K562 (cell line): ENCODE results near the gene G6PC3. TPM values are rescaled to one million over a fixed set of nuclear protein-coding genes. Genes with fewer than 3 reads are reported as not detected.

Experiments
- ATAC-seq: fragments of 200-7000 bp; cut with Tn5 transposase; 3 replicates; pipeline ENCODE4 v1.9.1; 2020; ENCODE audit warnings: moderate library complexity
- BruUV-seq: library from RNA; stranded (reverse); fragments of 400-500 nt; replicated peaks from 2 replicates; lab custom pipeline; 2021; lab: Mats Ljungman, UMichigan
- CTCF ChIA-PET: fragments of 300-600 bp; formaldehyde crosslinking; extraction: SDS; loops from one replicate; lab custom pipeline; 2021; ENCODE audit warnings: low intra/inter-chr PET ratio; lab: Yijun Ruan, JAX
- POLR2A ChIA-PET: fragments of 300-600, 350-650 bp; sonication (Branson Sonifier 250); formaldehyde crosslinking; extraction: SDS; loops from one replicate; lab custom pipeline; 2021; ENCODE audit warnings: antibody characterized with exemption, inconsistent platforms; lab: Yijun Ruan, JAX
- DNase-seq, 4 experiments: peaks; one replicate each; pipeline versions ENCODE4 v3.0.0 to v3.0.0-alpha.2; 2011 to 2018; ENCODE audit warnings: low spot score in 3 of 4, mixed read lengths in 3 of 4; ENCODE audit errors: extremely low read depth in 1 of 4
- FAIRE-seq: peaks from 2 replicates; lab custom pipeline; 2011; peaks lifted over from hg19 to GRCh38; lab: Jason Lieb, UNC
- H2AFZ ChIP-seq: 2 replicates; pipeline ENCODE4 v1.6.0; 2011; ENCODE audit warnings: low read depth, low read length, control low read depth, inconsistent platforms
- H3K27ac ChIP-seq: fragments of 200-600 bp; 3 replicates; pipeline ENCODE4 v1.8.0; 2011; ENCODE audit warnings: low read depth, mild to moderate bottlenecking, control low read depth, inconsistent platforms, low read length, moderate library complexity, mixed read lengths; ENCODE audit errors: extremely low read depth
- H3K27me3 ChIP-seq, 2 experiments: fragments of 300-600 bp in 1 of 2; 2 replicates in 1 of 2; 3 replicates in 1 of 2; pipeline versions ENCODE4 v1.6.0 to v1.8.0; 2011; ENCODE audit warnings: inconsistent platforms in 2 of 2, low read length in 2 of 2, mild to moderate bottlenecking in 1 of 2, mixed read lengths in 1 of 2, moderate library complexity in 1 of 2; ENCODE audit not compliant: control insufficient read depth in 2 of 2, insufficient read depth in 2 of 2
- H3K36me3 ChIP-seq: fragments of 300-600 bp; 3 replicates; pipeline ENCODE4 v1.8.0; 2011; ENCODE audit warnings: mild to moderate bottlenecking, low read length, inconsistent platforms; ENCODE audit not compliant: control insufficient read depth, insufficient read depth
- H3K4me1 ChIP-seq, 2 experiments: fragments of 200-600 bp in 1 of 2; replicated peaks in 1 of 2; 2 replicates in 1 of 2; 3 replicates in 1 of 2; pipeline versions ENCODE4 v1.5.1 to v1.8.0; 2011; ENCODE audit warnings: inconsistent platforms in 2 of 2, low read length in 2 of 2, mild to moderate bottlenecking in 1 of 2, mixed read lengths in 1 of 2, moderate library complexity in 1 of 2; ENCODE audit not compliant: control insufficient read depth in 2 of 2, insufficient read depth in 2 of 2
- H3K4me2 ChIP-seq: 2 replicates; pipeline ENCODE4 v1.6.1; 2011; ENCODE audit warnings: low read length, control low read depth, inconsistent platforms, mixed read lengths; ENCODE audit not compliant: insufficient read depth
- H3K4me3 ChIP-seq: fragments of 200-600 bp; sonication (generic), shearing (Covaris generic); 2 replicates; pipeline ENCODE4 v1.5.1; 2016; ENCODE audit warnings: control low read depth, inconsistent platforms
- H3K79me2 ChIP-seq: fragments of 200-600 bp; 3 replicates; pipeline ENCODE4 v1.8.0; 2011; ENCODE audit warnings: low read length, inconsistent platforms; ENCODE audit not compliant: control insufficient read depth, insufficient read depth
- H3K9ac ChIP-seq, 2 experiments: 2 replicates each; pipeline versions ENCODE4 v1.6.0 to v1.6.1; 2011; ENCODE audit warnings: low read depth in 2 of 2, low read length in 2 of 2, control low read depth in 1 of 2, inconsistent platforms in 1 of 2, mild to moderate bottlenecking in 1 of 2, mixed read lengths in 1 of 2; ENCODE audit not compliant: insufficient read depth in 1 of 2
- H3K9me1 ChIP-seq: one replicate; pipeline ENCODE4 v1.6.0; 2011; ENCODE audit warnings: inconsistent platforms, mild to moderate bottlenecking, low read length, moderate library complexity; ENCODE audit not compliant: control insufficient read depth, insufficient read depth
- H3K9me3 ChIP-seq: replicated peaks from 2 replicates; pipeline ENCODE4 v1.5.1; 2011; ENCODE audit warnings: low read depth, low read length, inconsistent platforms; ENCODE audit not compliant: control insufficient read depth, insufficient read depth
- H4K20me1 ChIP-seq: replicated peaks from 2 replicates; pipeline ENCODE4 v1.6.1; 2011; ENCODE audit warnings: low read length, inconsistent platforms, mixed read lengths; ENCODE audit not compliant: control insufficient read depth, insufficient read depth
- CREB1 ChIP-seq, 2 experiments: sonication (generic) in 1 of 2; formaldehyde crosslinking in 1 of 2; IDR thresholded peaks; 2 replicates each; pipeline versions ENCODE4 v1.6.1 to v1.8.0; 2012 to 2022; ENCODE audit warnings: inconsistent platforms in 1 of 2, mild to moderate bottlenecking in 1 of 2, missing genetic modification reagents in 1 of 2, moderate library complexity in 1 of 2
- NFYB ChIP-seq: IDR thresholded peaks from 2 replicates; pipeline ENCODE4 v1.6.1; 2011; ENCODE audit warnings: mild to moderate bottlenecking, moderate library complexity; ENCODE audit not compliant: insufficient read length; ENCODE audit errors: extremely low read depth
- POLR3G ChIP-seq: IDR thresholded peaks from 2 replicates; pipeline ENCODE4 v1.6.1; 2011; ENCODE audit not compliant: insufficient read length, insufficient replicate concordance; ENCODE audit errors: extremely low read depth
- TEAD1 ChIP-seq, 2 experiments: fragments of 450-650 bp in 1 of 2; sonication (generic) in 1 of 2; formaldehyde crosslinking; IDR thresholded peaks; 2 replicates each; pipeline versions ENCODE4 v1.4.0 to v1.8.0; 2020 to 2022; ENCODE audit warnings: mild to moderate bottlenecking in 2 of 2, missing genetic modification reagents in 1 of 2
- WGBS: fragments of 100-300 bp; shearing (Covaris generic); methylation state at CpG from one replicate; pipeline ENCODE4 v1.1.6; 2016; ENCODE audit warnings: low coverage, mixed read lengths; ENCODE audit not compliant: insufficient coverage; ENCODE audit errors: missing lambda C conversion rate; 5-methylcytosine and 5-hydroxymethylcytosine counted together
- in situ Hi-C: fragments of 300-500 bp; cut with MboI; formaldehyde crosslinking; loops from 4 replicates; pipeline ENCODE4 v1.15.0; 2018; ENCODE audit warnings: inconsistent platforms, mixed read lengths
- intact Hi-C: fragments of 100-400 bp; cut with micrococcal nuclease; formaldehyde crosslinking; loops from 2 replicates; pipeline ENCODE4 v1.14.2; 2022
- polyA plus RNA-seq, 8 experiments: library from polyadenylated mRNA; depleted of rRNA in 4 of 8; stranded (reverse) in 5 of 8; unstranded in 3 of 8; fragments of >200 nt; fragmentation: Nextera tagmentation in 2 of 8; fragmentation: Illumina TruSeq in 1 of 8; extraction: Ambion mirVana in 2 of 8; extraction: Trizol in 1 of 8; gene quantifications; 2 replicates each; pipeline versions ENCODE4 v1.2.1 to v1.2.3, GENCODE V29; 2011 to 2014; ENCODE audit warnings: inconsistent platforms in 1 of 8, missing spikeins in 1 of 8
- total RNA-seq, 7 experiments: library from RNA; depleted of rRNA in 6 of 7; stranded (reverse); fragments of >200 nt in 6 of 7; fragmentation: Illumina TruSeq in 2 of 7; extraction: Trizol in 2 of 7; gene quantifications; 2 replicates each; pipeline versions ENCODE4 v1.2.1 to v1.2.3, GENCODE V29; 2011 to 2021; ENCODE audit warnings: low replicate concordance in 1 of 7
- TF ChIP-seq, protein P1 (sequence below), 2 experiments: fragments of 450-650 bp; IDR thresholded peaks; 2 replicates each; pipeline ENCODE4 v1.6.1; 2016
- TF ChIP-seq, protein P2 (sequence below), 3 experiments: IDR thresholded peaks in 2 of 3; conservative IDR thresholded peaks in 1 of 3; 2 replicates each; pipeline ENCODE4 v1.5.1; 2011 to 2012; ENCODE audit warnings: low read length in 3 of 3, mild to moderate bottlenecking in 3 of 3, control low read depth in 2 of 3, improper control_type of control experiment in 1 of 3, inconsistent platforms in 1 of 3, low read depth in 1 of 3, mixed read lengths in 1 of 3, moderate library complexity in 1 of 3; ENCODE audit not compliant: insufficient read depth in 2 of 3
- TF ChIP-seq, protein P3 (sequence below): fragments of 200-800 bp; sonication (Bioruptor generic); IDR thresholded peaks from 2 replicates; pipeline ENCODE4 v1.6.1; 2016; ENCODE audit warnings: missing genetic modification characterization, missing compliant biosample characterization
- TF ChIP-seq, protein P4 (sequence below): fragments of 450-650 bp; formaldehyde crosslinking; IDR thresholded peaks from 2 replicates; pipeline ENCODE4 v1.4.0; 2020; ENCODE audit warnings: mild to moderate bottlenecking, moderate library complexity

Gene G6PC3
- total and polyA plus RNA-seq, 9 of the 15 experiments (the other 6 are each of a cell fraction or from before 2014, with no cell fraction given) = 10.4 to 57.8 (median 31.1) TPM

DNA sequence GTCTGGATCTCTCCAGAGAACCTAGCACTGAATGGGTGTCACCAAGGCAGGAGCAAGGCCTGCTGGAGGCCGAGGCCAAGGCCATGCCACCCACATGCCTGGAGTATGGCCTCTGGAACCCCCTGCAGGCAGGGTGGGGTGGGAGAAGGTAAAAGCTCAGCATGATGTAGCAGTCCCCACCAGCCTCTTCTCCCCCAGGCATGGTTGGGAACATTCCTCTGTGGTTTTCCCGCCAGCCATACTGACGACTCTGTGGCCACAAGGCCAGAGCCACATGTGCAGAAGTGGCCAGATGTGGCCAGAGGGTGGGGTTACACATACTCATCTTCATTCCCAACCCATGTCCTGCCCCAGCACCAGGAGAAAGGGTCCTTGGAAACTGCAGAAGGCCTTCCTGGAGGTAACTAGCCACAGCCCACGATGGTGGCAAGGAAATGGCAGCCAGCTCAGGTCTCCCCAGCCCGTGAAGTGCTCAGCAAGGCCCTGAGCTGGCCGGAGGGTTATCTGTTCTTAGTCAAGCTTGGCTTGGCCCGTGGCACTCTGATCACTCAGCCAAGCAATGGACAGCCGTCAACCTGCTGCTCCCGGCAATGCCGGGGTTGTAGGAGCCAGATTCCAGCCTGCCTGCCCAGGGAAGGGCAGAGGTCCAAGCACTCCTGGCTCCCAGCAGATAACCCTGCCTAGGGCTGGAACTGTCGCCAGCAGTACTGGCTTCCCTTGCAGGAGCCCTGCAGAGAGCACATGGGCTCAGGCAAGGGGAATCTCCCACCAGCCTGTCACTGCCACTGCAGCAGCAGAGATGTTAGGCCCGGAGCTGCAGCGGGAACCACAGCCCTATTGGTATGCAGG, 26.8 kb downstream of the G6PC3 start:
- no peaks in the 10 kb centered on the region for H3K27me3 ChIP-seq
- no peak overlapping the region; the same call in 1 of the 2 replicates for H3K4me2 ChIP-seq
- BruUV-seq = no TSS peak
- intact Hi-C loops (no loop called here), in situ Hi-C loops (no loop called here)
- ChIA-PET CTCF (interaction anchor here (0.6 to 0.8 kb wide), 2 partner anchors 14 to 55 kb away, joined by 3 to 5 read pairs; no protein-coding TSS in a partner anchor), POLR2A (interaction anchor here (0.5 to 2.1 kb wide), 4 partner anchors 14 to 104 kb away, joined by 3 to 10 read pairs (median 4); no protein-coding TSS in a partner anchor)
- ATAC-seq (peak; percentile 13), FAIRE-seq (peak; percentile 75), DNase-seq (peak; percentile 34 to 56 (median 41))
- peak overlapping the region; percentile 85 for H3K27ac ChIP-seq
- H3K9me1 ChIP-seq = peaks cover 6% of the 10 kb centered on the region
- H3K4me3 ChIP-seq = no peak overlapping the region
- no peaks in the 10 kb centered on the region for H4K20me1 ChIP-seq
- H3K9ac ChIP-seq = peak overlapping the region; percentile 33 to 80
- peak overlapping the region; percentile 51 for H2AFZ ChIP-seq
- peaks cover 33 to 55% of the 10 kb centered on the region in 2 experiments for H3K4me1 ChIP-seq
- no peaks in the 10 kb centered on the region for H3K9me3 ChIP-seq
- no peaks in the 10 kb centered on the region; the same call in 2 of the 3 replicates for H3K79me2 ChIP-seq
- no peaks in the 10 kb centered on the region for H3K36me3 ChIP-seq
- WGBS = 60% methylated on average over 13 of the region's 13 CpGs
- TF ChIP-seq TEAD1 (CRISPR knock-in tag; IDR thresholded peaks at IDR 0.05) (peak in 1 of 2 experiments; percentile 71; a peak in 1 of 4 replicates), NFYB (no peak), POLR3G (no peak), CREB1 (IDR thresholded peaks at IDR 0.05) (no peak), CREB1 (CRISPR knock-in tag; IDR thresholded peaks at IDR 0.05) (0 out of 2 replicates have a peak, but pooled peaks have one; percentile 27)
- TF ChIP-seq, protein P1, sequence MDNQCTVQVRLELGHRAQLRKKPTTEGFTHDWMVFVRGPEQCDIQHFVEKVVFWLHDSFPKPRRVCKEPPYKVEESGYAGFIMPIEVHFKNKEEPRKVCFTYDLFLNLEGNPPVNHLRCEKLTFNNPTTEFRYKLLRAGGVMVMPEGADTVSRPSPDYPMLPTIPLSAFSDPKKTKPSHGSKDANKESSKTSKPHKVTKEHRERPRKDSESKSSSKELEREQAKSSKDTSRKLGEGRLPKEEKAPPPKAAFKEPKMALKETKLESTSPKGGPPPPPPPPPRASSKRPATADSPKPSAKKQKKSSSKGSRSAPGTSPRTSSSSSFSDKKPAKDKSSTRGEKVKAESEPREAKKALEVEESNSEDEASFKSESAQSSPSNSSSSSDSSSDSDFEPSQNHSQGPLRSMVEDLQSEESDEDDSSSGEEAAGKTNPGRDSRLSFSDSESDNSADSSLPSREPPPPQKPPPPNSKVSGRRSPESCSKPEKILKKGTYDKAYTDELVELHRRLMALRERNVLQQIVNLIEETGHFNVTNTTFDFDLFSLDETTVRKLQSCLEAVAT (IDR thresholded peaks at IDR 0.05) = 0 out of 4 replicates have a peak, but pooled peaks of 1 of the 2 experiments have one; percentile 38
- TF ChIP-seq, protein P2, sequence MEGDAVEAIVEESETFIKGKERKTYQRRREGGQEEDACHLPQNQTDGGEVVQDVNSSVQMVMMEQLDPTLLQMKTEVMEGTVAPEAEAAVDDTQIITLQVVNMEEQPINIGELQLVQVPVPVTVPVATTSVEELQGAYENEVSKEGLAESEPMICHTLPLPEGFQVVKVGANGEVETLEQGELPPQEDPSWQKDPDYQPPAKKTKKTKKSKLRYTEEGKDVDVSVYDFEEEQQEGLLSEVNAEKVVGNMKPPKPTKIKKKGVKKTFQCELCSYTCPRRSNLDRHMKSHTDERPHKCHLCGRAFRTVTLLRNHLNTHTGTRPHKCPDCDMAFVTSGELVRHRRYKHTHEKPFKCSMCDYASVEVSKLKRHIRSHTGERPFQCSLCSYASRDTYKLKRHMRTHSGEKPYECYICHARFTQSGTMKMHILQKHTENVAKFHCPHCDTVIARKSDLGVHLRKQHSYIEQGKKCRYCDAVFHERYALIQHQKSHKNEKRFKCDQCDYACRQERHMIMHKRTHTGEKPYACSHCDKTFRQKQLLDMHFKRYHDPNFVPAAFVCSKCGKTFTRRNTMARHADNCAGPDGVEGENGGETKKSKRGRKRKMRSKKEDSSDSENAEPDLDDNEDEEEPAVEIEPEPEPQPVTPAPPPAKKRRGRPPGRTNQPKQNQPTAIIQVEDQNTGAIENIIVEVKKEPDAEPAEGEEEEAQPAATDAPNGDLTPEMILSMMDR (IDR thresholded peaks at IDR 0.05 in 2 of 3, conservative IDR thresholded peaks at IDR 0.05 in 1 of 3; ENCODE audit: insufficient read depth in 2 of 3, low read depth in 1 of 3, low read length in 3 of 3) = 0 out of 6 replicates have a peak, but pooled peaks of 1 of the 3 experiments have one; percentile 7
- TF ChIP-seq, protein P3, sequence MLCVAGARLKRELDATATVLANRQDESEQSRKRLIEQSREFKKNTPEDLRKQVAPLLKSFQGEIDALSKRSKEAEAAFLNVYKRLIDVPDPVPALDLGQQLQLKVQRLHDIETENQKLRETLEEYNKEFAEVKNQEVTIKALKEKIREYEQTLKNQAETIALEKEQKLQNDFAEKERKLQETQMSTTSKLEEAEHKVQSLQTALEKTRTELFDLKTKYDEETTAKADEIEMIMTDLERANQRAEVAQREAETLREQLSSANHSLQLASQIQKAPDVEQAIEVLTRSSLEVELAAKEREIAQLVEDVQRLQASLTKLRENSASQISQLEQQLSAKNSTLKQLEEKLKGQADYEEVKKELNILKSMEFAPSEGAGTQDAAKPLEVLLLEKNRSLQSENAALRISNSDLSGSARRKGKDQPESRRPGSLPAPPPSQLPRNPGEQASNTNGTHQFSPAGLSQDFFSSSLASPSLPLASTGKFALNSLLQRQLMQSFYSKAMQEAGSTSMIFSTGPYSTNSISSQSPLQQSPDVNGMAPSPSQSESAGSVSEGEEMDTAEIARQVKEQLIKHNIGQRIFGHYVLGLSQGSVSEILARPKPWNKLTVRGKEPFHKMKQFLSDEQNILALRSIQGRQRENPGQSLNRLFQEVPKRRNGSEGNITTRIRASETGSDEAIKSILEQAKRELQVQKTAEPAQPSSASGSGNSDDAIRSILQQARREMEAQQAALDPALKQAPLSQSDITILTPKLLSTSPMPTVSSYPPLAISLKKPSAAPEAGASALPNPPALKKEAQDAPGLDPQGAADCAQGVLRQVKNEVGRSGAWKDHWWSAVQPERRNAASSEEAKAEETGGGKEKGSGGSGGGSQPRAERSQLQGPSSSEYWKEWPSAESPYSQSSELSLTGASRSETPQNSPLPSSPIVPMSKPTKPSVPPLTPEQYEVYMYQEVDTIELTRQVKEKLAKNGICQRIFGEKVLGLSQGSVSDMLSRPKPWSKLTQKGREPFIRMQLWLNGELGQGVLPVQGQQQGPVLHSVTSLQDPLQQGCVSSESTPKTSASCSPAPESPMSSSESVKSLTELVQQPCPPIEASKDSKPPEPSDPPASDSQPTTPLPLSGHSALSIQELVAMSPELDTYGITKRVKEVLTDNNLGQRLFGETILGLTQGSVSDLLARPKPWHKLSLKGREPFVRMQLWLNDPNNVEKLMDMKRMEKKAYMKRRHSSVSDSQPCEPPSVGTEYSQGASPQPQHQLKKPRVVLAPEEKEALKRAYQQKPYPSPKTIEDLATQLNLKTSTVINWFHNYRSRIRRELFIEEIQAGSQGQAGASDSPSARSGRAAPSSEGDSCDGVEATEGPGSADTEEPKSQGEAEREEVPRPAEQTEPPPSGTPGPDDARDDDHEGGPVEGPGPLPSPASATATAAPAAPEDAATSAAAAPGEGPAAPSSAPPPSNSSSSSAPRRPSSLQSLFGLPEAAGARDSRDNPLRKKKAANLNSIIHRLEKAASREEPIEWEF = no peak
- TF ChIP-seq, protein P4, sequence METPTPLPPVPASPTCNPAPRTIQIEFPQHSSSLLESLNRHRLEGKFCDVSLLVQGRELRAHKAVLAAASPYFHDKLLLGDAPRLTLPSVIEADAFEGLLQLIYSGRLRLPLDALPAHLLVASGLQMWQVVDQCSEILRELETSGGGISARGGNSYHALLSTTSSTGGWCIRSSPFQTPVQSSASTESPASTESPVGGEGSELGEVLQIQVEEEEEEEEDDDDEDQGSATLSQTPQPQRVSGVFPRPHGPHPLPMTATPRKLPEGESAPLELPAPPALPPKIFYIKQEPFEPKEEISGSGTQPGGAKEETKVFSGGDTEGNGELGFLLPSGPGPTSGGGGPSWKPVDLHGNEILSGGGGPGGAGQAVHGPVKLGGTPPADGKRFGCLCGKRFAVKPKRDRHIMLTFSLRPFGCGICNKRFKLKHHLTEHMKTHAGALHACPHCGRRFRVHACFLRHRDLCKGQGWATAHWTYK (CRISPR knock-in tag) = peak; percentile 95
